OCI-LY3 (cell line): ENCODE data around the gene NDRG3.

Source experiments
- H2AFZ ChIP-seq: fragments of 200-600, 300-600 bp; shearing (Covaris generic); 2 replicates; pipeline ENCODE4 v1.6.0; 2014; ENCODE audit warnings: antibody characterized with exemption, low read depth, low read length
- H3K27ac ChIP-seq: fragments of 200-600, 300-600 bp; sonication (generic); 2 replicates; pipeline ENCODE4 v1.5.1; 2014; ENCODE audit warnings: mild to moderate bottlenecking, low read length, moderate library complexity, mixed read lengths
- H3K27me3 ChIP-seq: fragments of 200-600, 300-600 bp; sonication (generic); 2 replicates; pipeline ENCODE4 v1.6.1; 2014; ENCODE audit warnings: low read depth, low read length, mixed read lengths
- H3K36me3 ChIP-seq: fragments of 200-600, 300-600 bp; sonication (generic); replicated peaks from 2 replicates; pipeline ENCODE3; 2014; ENCODE audit warnings: low read depth, low read length, mixed read lengths
- H3K4me1 ChIP-seq: fragments of 300-600, 200-600 bp; sonication (generic); 2 replicates; pipeline ENCODE4 v1.6.1; 2014; ENCODE audit warnings: low read length, mixed read lengths
- H3K4me2 ChIP-seq: fragments of 200-600, 300-600 bp; sonication (generic); 2 replicates; pipeline ENCODE4 v1.6.1; 2014; ENCODE audit warnings: low read length, mixed read lengths
- H3K4me3 ChIP-seq: fragments of 300-600, 200-600 bp; sonication (generic); 2 replicates; pipeline ENCODE4 v1.5.1; 2014; ENCODE audit warnings: antibody characterized with exemption, mild to moderate bottlenecking, low read length, moderate library complexity
- H3K79me2 ChIP-seq: fragments of 300-600, 200-600 bp; shearing (Covaris generic); 2 replicates; pipeline ENCODE4 v1.6.1; 2014; ENCODE audit warnings: mild to moderate bottlenecking, low read length, mixed read lengths
- H3K9ac ChIP-seq: fragments of 300-600, 200-600 bp; shearing (Covaris generic); 2 replicates; pipeline ENCODE4 v1.6.0; 2014; ENCODE audit warnings: mild to moderate bottlenecking, low read length, moderate library complexity
- H3K9me3 ChIP-seq: fragments of 200-600, 300-600 bp; shearing (Covaris generic); 2 replicates; pipeline ENCODE4 v1.6.1; 2014; ENCODE audit warnings: low read length, mixed read lengths; ENCODE audit not compliant: insufficient read depth
- H4K20me1 ChIP-seq: fragments of 200-600, 300-600 bp; sonication (generic); 2 replicates; pipeline ENCODE4 v1.6.1; 2016; ENCODE audit warnings: low read length, mixed read lengths; ENCODE audit not compliant: insufficient read depth
- CTCF ChIP-seq: fragments of 200-600, 300-600 bp; sonication (generic); IDR thresholded peaks from 2 replicates; pipeline ENCODE4 v1.5.1; 2014; ENCODE audit warnings: antibody characterized with exemption, low read length, low read depth
- EZH2phosphoT487 ChIP-seq: fragments of 200-600 bp; shearing (Covaris generic); IDR thresholded peaks from 2 replicates; pipeline ENCODE4 v1.6.1; 2018; ENCODE audit warnings: antibody characterized with exemption, mixed run types, low read depth

Gene NDRG3

DNA sequence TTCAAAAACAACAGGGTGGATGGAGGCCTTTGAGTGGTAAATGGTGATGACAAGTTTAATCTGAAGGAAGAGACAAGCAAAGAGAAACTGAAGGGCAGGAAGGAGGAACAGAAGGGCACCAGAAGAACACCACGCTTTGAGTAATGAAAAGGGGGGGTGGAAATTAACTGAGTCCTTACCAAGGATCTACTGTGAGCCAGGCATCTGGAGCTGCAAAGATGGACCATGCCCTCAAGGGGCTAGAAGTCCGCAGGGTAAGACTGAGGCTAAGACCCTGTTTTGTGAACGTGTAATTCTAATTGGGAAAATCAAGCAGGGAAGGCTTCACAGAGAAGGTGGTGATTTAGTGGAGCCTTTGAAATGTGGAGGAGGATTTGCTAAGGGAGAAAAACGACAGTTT, 1.6 kb downstream of the NDRG3 start:
- H4K20me1 ChIP-seq = no peaks in the 10 kb centered on the region
- H2AFZ ChIP-seq = no peak overlapping the region
- TF ChIP-seq CTCF (no peak), EZH2phosphoT487 (no peak)
- H3K9ac ChIP-seq = no peak overlapping the region
- H3K4me1 ChIP-seq = peaks cover 13% of the 10 kb centered on the region; the same call in 1 of the 2 replicates
- H3K9me3 ChIP-seq = no peaks in the 10 kb centered on the region
- H3K4me2 ChIP-seq = no peak overlapping the region
- H3K4me3 ChIP-seq = no peak overlapping the region
- no peak overlapping the region for H3K27ac ChIP-seq
- H3K36me3 ChIP-seq = no peaks in the 10 kb centered on the region
- H3K79me2 ChIP-seq = peaks cover 4% of the 10 kb centered on the region; the same call in 1 of the 2 replicates
- H3K27me3 ChIP-seq = no peaks in the 10 kb centered on the region

- Histone ChIP-seq H3K9ac (no peak overlapping the region), H3K4me2 (no peak overlapping the region), H3K4me1 (peaks cover 13% of the 10 kb centered on the region; the same call in 1 of the 2 replicates), H3K27me3 (no peaks in the 10 kb centered on the region), H3K79me2 (peaks cover 4% of the 10 kb centered on the region; the same call in 1 of the 2 replicates), H3K4me3 (no peak overlapping the region), H2AFZ (no peak overlapping the region), H3K36me3 (no peaks in the 10 kb centered on the region), H3K9me3 (no peaks in the 10 kb centered on the region), H3K27ac (no peak overlapping the region), H4K20me1 (no peaks in the 10 kb centered on the region)
- TF ChIP-seq CTCF (no peak), EZH2phosphoT487 (no peak)
These were observed 3.3 kb downstream of the NDRG3 start for GRCh38 chr20:36742558-36742957.

DNA sequence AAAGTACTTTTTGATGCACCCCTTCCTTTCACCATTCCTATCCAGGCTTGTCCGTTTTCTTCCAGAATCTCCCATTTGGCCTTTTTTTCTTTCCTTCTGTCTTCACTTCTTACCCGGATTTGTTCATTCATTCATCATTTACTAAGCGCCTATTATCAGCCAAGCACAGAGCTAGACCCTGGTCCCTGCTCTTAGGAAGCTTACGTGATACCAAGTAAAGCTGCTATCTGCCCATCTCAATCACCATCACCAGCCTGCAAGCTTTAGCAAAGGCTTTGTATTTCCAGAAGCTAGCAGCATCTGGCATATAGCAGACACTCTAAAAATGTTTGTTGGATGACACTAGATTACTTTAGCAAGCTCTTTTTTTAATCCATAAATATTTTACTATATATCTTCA, 4.8 kb downstream of the NDRG3 start:
- TF ChIP-seq CTCF = no peak
- TF ChIP-seq EZH2phosphoT487 = no peak
- Histone ChIP-seq H3K27me3 (no peaks in the 10 kb centered on the region), H3K4me2 (no peak overlapping the region), H3K27ac (no peak overlapping the region), H2AFZ (no peak overlapping the region), H3K36me3 (no peaks in the 10 kb centered on the region), H3K9me3 (no peaks in the 10 kb centered on the region), H3K79me2 (peaks cover 4% of the 10 kb centered on the region; the same call in 1 of the 2 replicates), H3K9ac (no peak overlapping the region), H3K4me3 (no peak overlapping the region), H3K4me1 (peaks cover 8% of the 10 kb centered on the region; the same call in 1 of the 2 replicates), H4K20me1 (no peaks in the 10 kb centered on the region)

- Histone ChIP-seq H3K4me1 (peaks cover 3% of the 10 kb centered on the region; the same call in 1 of the 2 replicates), H4K20me1 (no peaks in the 10 kb centered on the region), H3K36me3 (no peaks in the 10 kb centered on the region), H2AFZ (no peak overlapping the region), H3K4me2 (no peak overlapping the region), H3K27me3 (no peaks in the 10 kb centered on the region), H3K27ac (no peak overlapping the region), H3K9me3 (no peaks in the 10 kb centered on the region), H3K4me3 (no peak overlapping the region), H3K79me2 (no peaks in the 10 kb centered on the region), H3K9ac (no peak overlapping the region)
- TF ChIP-seq CTCF = no peak
- TF ChIP-seq EZH2phosphoT487 = no peak
These were observed 8.7 kb downstream of the NDRG3 start for GRCh38 chr20:36737183-36737499.
